ENCODE results near the gene EVPL.
A peak's percentile ranks its signal among the peaks of the same experiment; 100 is the strongest.

Gene EVPL

GRCh38 chr17:76036497-76037261 is 9.6 kb upstream of the EVPL start:
- DNase-seq: no peak
- H3K4me3 Mint-ChIP-seq: no peak overlapping the region
- H3K4me1 Mint-ChIP-seq: peaks cover 2% of the 10 kb centered on the region
- H3K9me3 Mint-ChIP-seq: no peaks in the 10 kb centered on the region
- peaks cover 39% of the 10 kb centered on the region for H3K36me3 Mint-ChIP-seq
- H3K27ac Mint-ChIP-seq: peak overlapping the region; percentile 52
- H3K27me3 Mint-ChIP-seq: peaks cover 6% of the 10 kb centered on the region
- CTCF ChIA-PET: no interaction called here

GRCh38 chr17:76034428-76035350 is 7.6 kb upstream of the EVPL start:
- peaks cover 24% of the 10 kb centered on the region for H3K36me3 Mint-ChIP-seq
- no peaks in the 10 kb centered on the region for H3K9me3 Mint-ChIP-seq
- H3K27me3 Mint-ChIP-seq: peaks cover 6% of the 10 kb centered on the region

DNA sequence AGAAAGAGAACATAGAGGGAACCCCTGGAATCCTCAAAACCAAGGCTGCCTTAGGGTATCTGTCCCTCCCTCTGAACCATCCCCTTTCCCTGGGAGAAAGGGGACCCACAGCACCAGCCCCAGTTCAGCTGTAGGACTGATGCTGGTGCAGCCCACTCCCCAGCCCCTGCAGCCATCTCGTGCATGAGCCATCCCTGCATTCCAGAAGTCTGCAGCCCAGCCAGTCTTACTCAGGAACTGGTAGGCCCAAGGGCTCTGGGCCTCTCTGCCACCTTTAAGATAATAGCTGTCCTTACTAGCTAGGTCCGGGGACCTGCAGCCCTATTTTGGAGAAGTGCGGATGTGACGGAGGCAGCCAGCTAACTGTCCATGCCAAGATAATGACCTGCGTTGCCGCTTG is 6.0 kb upstream of the EVPL start:
- no peaks in the 10 kb centered on the region for H3K9me3 Mint-ChIP-seq
- H3K4me3 Mint-ChIP-seq: no peak overlapping the region
- H3K36me3 Mint-ChIP-seq: peaks cover 10% of the 10 kb centered on the region
- CTCF ChIA-PET: interaction anchor here (0.6 to 3.0 kb wide), 6 partner anchors 13 to 246 kb away, joined by 3 to 7 read pairs (median 4); no protein-coding TSS in a partner anchor
- H3K27me3 Mint-ChIP-seq: peaks cover 6% of the 10 kb centered on the region
- H3K27ac Mint-ChIP-seq: no peak overlapping the region
- H3K4me1 Mint-ChIP-seq: peaks cover 15% of the 10 kb centered on the region
- no peak for DNase-seq

More at GRCh38 chr17:76034428-76035350, 7.6 kb upstream of the EVPL start:
- H3K4me1 Mint-ChIP-seq: peaks cover 7% of the 10 kb centered on the region
- DNase-seq: no peak
- no peak overlapping the region for H3K27ac Mint-ChIP-seq
- CTCF ChIA-PET: interaction anchor here (1.6 to 3.0 kb wide), 2 partner anchors 15 to 20 kb away, joined by 6 to 7 read pairs; no protein-coding TSS in a partner anchor
- no peak overlapping the region for H3K4me3 Mint-ChIP-seq

DNA sequence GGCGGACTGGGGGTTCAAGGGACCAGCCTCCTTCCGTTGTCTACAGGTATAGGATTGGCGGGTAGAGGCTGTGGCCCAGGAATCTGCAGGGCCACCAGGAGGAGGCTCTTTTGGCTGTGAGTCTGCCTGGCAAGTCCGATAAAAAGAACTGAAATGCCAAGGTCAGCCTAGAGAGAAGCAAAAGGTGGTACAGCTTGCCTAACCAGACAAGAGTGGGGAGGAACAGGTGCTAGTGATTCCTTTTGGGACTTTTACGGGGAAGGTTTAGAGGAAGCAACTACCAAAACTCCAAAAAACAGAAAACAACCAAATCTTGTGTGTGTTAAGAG is 5.6 kb upstream of the EVPL start:
- Mint-ChIP-seq H3K4me1 (peaks cover 15% of the 10 kb centered on the region), H3K4me3 (no peak overlapping the region), H3K9me3 (no peaks in the 10 kb centered on the region), H3K36me3 (peaks cover 7% of the 10 kb centered on the region), H3K27me3 (peaks cover 6% of the 10 kb centered on the region), H3K27ac (no peak overlapping the region)
- no peak for DNase-seq
- CTCF ChIA-PET: interaction anchor here (1.0 to 1.2 kb wide), 2 partner anchors 16 to 19 kb away, joined by 4 to 5 read pairs; no protein-coding TSS in a partner anchor

- CTCF ChIA-PET: interaction anchor here (0.7 to 1.2 kb wide), 3 partner anchors 13 to 19 kb away, joined by 3 to 5 read pairs (median 4); no protein-coding TSS in a partner anchor
- peaks cover 15% of the 10 kb centered on the region for H3K4me1 Mint-ChIP-seq
- H3K9me3 Mint-ChIP-seq: no peaks in the 10 kb centered on the region
Observed at GRCh38 chr17:76032073-76032779, 5.1 kb upstream of the EVPL start.

GRCh38 chr17:76026714-76027158 is 370 bp downstream of the EVPL start:
- CTCF ChIA-PET: no interaction called here
- H3K4me3 Mint-ChIP-seq: no peak overlapping the region

More at GRCh38 chr17:76032073-76032779, 5.1 kb upstream of the EVPL start:
- H3K27me3 Mint-ChIP-seq: peaks cover 6% of the 10 kb centered on the region
- H3K27ac Mint-ChIP-seq: no peak overlapping the region
- DNase-seq: no peak
- peaks cover 4% of the 10 kb centered on the region for H3K36me3 Mint-ChIP-seq
- H3K4me3 Mint-ChIP-seq: no peak overlapping the region

DNA sequence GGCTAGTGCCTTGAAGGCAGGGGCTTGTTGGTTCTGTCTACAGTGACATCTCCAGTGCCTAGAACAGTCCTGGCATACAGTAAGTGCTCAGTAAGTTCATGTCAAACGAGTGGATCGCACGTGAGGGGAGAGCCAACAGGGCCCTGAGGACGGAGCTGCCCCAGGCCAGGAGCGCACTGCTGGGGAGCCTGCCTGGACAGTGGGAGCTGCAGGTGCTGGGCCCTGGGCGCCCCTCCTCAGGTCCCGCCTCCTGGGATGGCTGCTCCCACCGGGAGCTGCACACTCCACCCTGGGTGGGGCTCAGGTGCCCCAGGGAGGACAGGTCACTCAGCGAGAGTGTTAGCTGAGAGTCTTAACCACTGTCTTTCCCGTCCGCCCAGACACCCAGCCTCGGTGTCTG is 1.8 kb downstream of the EVPL start:
- CTCF ChIA-PET: interaction anchor here (0.8 kb wide), 1 partner anchor 13 kb away, joined by 4 read pairs; no protein-coding TSS in a partner anchor
- H3K27me3 Mint-ChIP-seq: peaks cover 8% of the 10 kb centered on the region
- no peak for DNase-seq
- H3K27ac Mint-ChIP-seq: no peak overlapping the region
- peaks cover 13% of the 10 kb centered on the region for H3K4me1 Mint-ChIP-seq
- H3K4me3 Mint-ChIP-seq: no peak overlapping the region
- H3K9me3 Mint-ChIP-seq: no peaks in the 10 kb centered on the region
- H3K36me3 Mint-ChIP-seq: no peaks in the 10 kb centered on the region

More at GRCh38 chr17:76026714-76027158, 370 bp downstream of the EVPL start:
- Mint-ChIP-seq H3K4me1 (peaks cover 13% of the 10 kb centered on the region), H3K27me3 (peaks cover 8% of the 10 kb centered on the region), H3K27ac (no peak overlapping the region), H3K36me3 (no peaks in the 10 kb centered on the region), H3K9me3 (no peaks in the 10 kb centered on the region)
- DNase-seq: no peak

GRCh38 chr17:76024353-76024752 is 2.8 kb downstream of the EVPL start:
- H3K4me1 Mint-ChIP-seq: peaks cover 5% of the 10 kb centered on the region
- H3K9me3 Mint-ChIP-seq: no peaks in the 10 kb centered on the region
- CTCF ChIA-PET: no interaction called here
- no peak for DNase-seq
- peaks cover 8% of the 10 kb centered on the region for H3K27me3 Mint-ChIP-seq
- no peak overlapping the region for H3K4me3 Mint-ChIP-seq
- no peak overlapping the region for H3K27ac Mint-ChIP-seq
- no peaks in the 10 kb centered on the region for H3K36me3 Mint-ChIP-seq

GRCh38 chr17:76023900-76024237 is 3.2 kb downstream of the EVPL start:
- CTCF ChIA-PET: no interaction called here
- H3K9me3 Mint-ChIP-seq: no peaks in the 10 kb centered on the region
- DNase-seq: no peak
- peaks cover 8% of the 10 kb centered on the region for H3K27me3 Mint-ChIP-seq
- no peak overlapping the region for H3K27ac Mint-ChIP-seq
- no peak overlapping the region for H3K4me3 Mint-ChIP-seq
- no peaks in the 10 kb centered on the region for H3K4me1 Mint-ChIP-seq
- no peaks in the 10 kb centered on the region for H3K36me3 Mint-ChIP-seq

DNA sequence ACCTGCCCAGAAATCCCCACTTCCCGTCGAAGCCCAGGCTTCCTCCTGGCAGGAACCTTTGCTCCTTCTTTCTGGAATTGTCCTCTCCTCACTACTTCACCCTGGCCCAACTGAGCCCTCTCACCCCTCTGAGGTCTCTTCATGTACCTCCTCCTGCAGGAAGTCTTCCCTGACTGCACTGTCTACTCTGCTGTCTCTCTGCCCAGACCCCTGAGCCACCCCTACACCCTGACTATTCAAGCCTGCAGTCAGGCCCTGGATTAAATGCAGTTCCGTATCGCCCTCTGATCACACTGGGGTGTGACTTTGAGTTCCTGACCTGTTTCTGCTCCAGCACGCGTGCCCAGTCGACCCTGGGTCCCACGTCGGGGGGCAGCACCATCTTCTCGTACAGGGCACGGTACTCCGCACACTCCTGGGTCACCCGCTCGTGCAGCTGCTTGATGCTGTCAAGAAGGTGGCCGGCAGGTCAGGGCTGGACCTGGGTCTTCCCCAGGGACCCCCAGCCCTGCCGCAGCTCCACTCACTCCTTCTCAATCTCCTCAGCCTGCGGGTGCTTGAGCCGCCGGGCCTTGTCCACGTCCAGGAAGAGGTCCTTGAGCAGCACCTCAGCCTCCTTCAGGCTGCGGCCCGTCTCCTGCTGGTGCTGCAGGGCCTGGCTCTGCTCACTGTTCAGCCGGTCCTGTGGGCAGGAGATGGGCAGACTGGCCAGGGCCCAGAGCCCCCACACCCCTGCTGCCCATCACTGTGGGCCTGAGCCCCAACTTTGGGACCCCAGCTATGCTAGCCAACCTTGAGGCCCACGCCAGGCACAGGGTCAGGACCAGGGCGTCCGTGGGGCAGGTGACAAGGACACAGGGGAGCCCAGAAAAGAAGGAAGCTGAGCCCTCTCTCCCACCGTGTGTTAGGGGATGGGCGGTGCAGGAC is 3.9 kb downstream of the EVPL start:
- Mint-ChIP-seq H3K9me3 (no peaks in the 10 kb centered on the region), H3K27ac (no peak overlapping the region)
- CTCF ChIA-PET: no interaction called here

DNA sequence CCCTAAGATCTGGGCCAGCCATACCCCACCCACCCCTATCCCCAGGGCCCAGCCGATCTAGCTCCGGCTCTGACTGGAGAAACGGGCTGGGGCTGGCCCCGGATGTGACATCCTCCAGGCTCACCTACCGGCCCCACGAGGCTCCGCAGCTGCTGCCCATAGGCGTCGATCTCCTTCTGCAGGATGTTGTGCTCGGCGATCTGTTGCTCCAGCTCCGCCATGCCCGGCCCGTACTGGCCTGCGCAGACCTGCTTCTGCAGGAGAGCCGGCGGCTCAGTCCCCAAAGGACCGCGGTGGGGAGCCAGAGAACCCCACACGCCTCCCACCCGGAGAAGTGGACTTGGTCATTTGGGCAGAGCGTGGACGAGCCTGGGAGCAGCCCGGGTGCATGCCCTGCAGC is 4.8 kb downstream of the EVPL start:
- Mint-ChIP-seq H3K27ac (no peak overlapping the region), H3K4me3 (no peak overlapping the region), H3K9me3 (no peaks in the 10 kb centered on the region), H3K27me3 (peaks cover 8% of the 10 kb centered on the region), H3K4me1 (no peaks in the 10 kb centered on the region), H3K36me3 (no peaks in the 10 kb centered on the region)
- no peak for DNase-seq
- CTCF ChIA-PET: no interaction called here

More for the DNA sequence above, 3.9 kb downstream of the EVPL start:
- Mint-ChIP-seq H3K4me3 (no peak overlapping the region), H3K27me3 (peaks cover 8% of the 10 kb centered on the region), H3K4me1 (no peaks in the 10 kb centered on the region), H3K36me3 (no peaks in the 10 kb centered on the region)
- no peak for DNase-seq

GRCh38 chr17:76019833-76020467 is 7.2 kb downstream of the EVPL start:
- CTCF ChIA-PET: interaction anchor here (0.6 to 1.7 kb wide), 8 partner anchors 12 to 279 kb away, joined by 3 to 6 read pairs (median 3); partner anchors contain the start of gene CDK3

DNA sequence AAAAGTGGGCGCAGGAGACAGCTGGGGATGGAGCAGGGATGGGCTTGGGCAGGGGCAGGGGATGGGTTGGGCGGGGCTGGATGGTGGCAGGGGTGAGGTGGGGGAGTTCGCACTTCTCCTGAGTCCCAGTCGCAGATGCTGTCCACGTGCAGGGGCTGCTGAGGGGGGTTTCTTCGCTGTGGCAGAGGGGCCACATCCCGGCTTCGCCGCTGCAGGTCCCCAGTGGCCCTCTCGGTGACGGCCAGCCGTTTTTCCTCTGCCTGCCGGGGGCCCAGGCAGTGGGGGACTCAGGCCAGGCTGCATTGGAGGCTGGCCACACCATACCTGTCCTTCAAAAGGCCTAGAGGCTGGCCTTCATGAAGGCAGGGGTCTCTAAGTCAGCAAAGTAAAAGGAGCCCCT is 8.3 kb downstream of the EVPL start:
- H3K9me3 Mint-ChIP-seq: no peaks in the 10 kb centered on the region
- DNase-seq: no peak
- CTCF ChIA-PET: interaction anchor here (0.6 to 1.6 kb wide), 4 partner anchors 11 to 280 kb away, joined by 3 to 5 read pairs (median 3); no protein-coding TSS in a partner anchor
- no peaks in the 10 kb centered on the region for H3K36me3 Mint-ChIP-seq
- H3K4me3 Mint-ChIP-seq: no peak overlapping the region
- peaks cover 5% of the 10 kb centered on the region for H3K4me1 Mint-ChIP-seq
- peaks cover 23% of the 10 kb centered on the region for H3K27me3 Mint-ChIP-seq
- no peak overlapping the region for H3K27ac Mint-ChIP-seq

More at GRCh38 chr17:76019833-76020467, 7.2 kb downstream of the EVPL start:
- no peaks in the 10 kb centered on the region for H3K9me3 Mint-ChIP-seq
- no peak overlapping the region for H3K4me3 Mint-ChIP-seq
- no peak overlapping the region for H3K27ac Mint-ChIP-seq
- no peaks in the 10 kb centered on the region for H3K36me3 Mint-ChIP-seq
- no peaks in the 10 kb centered on the region for H3K4me1 Mint-ChIP-seq
- no peak for DNase-seq
- H3K27me3 Mint-ChIP-seq: peaks cover 16% of the 10 kb centered on the region
